ENCODE results near the gene DACH2. TPM values are rescaled to one million over a fixed set of nuclear protein-coding genes. Genes with fewer than 3 reads are reported as not detected.
A peak's percentile ranks its signal among the peaks of the same experiment; 100 is the strongest.

DACH2 gene
- under 1 TPM in 2 of 3 donors, not detected in 1; 0.09 to 0.10 TPM for total RNA-seq
- long read RNA-seq, donor 1: 0 reads
- long read RNA-seq, donor 2: 0 reads

GRCh38 chrX:86148024-86148511, at the start of gene DACH2:
Gene DACH2 (plus strand): TSS chrX:86148451.
- H3K36me3 ChIP-seq (ENCODE audit: low read depth): no peaks in the 10 kb centered on the region
- intact Hi-C loops (cut with DNase I, micrococcal nuclease): no loop called here

DNA sequence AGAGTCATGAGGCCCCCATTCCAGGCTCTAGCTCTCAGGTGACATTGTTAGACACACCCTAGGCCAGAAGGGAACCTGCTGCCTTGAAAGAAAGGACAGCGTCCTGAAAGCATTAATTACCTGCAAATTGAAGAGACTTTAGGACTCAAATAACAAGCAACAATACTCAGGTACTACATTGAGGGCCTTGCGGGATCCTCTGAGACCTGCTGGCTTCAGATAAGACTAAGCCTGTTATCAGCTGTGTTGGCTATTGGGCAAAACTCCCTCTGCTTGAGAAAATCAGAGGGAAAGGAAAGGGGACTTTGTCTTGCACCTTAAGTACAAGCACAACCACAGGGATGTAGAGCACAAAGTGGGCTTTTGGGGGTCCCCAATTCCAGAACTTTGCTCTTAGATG, 45.9 kb upstream of the DACH2 start:
- intact Hi-C loops (cut with DNase I, micrococcal nuclease): no loop called here
- ATAC-seq (no peak), DNase-seq (no peak)
- Histone ChIP-seq H3K4me3 (no peak overlapping the region), H3K4me1 (ENCODE audit: low read depth) (no peaks in the 10 kb centered on the region), H3K9me3 (no peaks in the 10 kb centered on the region), H3K36me3 (ENCODE audit: low read depth) (no peaks in the 10 kb centered on the region)
- TF ChIP-seq, protein P1, sequence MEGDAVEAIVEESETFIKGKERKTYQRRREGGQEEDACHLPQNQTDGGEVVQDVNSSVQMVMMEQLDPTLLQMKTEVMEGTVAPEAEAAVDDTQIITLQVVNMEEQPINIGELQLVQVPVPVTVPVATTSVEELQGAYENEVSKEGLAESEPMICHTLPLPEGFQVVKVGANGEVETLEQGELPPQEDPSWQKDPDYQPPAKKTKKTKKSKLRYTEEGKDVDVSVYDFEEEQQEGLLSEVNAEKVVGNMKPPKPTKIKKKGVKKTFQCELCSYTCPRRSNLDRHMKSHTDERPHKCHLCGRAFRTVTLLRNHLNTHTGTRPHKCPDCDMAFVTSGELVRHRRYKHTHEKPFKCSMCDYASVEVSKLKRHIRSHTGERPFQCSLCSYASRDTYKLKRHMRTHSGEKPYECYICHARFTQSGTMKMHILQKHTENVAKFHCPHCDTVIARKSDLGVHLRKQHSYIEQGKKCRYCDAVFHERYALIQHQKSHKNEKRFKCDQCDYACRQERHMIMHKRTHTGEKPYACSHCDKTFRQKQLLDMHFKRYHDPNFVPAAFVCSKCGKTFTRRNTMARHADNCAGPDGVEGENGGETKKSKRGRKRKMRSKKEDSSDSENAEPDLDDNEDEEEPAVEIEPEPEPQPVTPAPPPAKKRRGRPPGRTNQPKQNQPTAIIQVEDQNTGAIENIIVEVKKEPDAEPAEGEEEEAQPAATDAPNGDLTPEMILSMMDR (IDR thresholded peaks at IDR 0.05): no peak

More at GRCh38 chrX:86148024-86148511, at the start of gene DACH2:
- peak; percentile 59 to 75 (median 60) for DNase-seq
- TF ChIP-seq, protein P1 (IDR thresholded peaks at IDR 0.05): no peak
- ATAC-seq: peak; percentile 99
- Histone ChIP-seq H3K4me1 (ENCODE audit: low read depth) (no peaks in the 10 kb centered on the region), H3K9me3 (no peaks in the 10 kb centered on the region), H3K4me3 (no peak within 1 kb of the TSS)

- no peak for DNase-seq
- Histone ChIP-seq H3K36me3 (ENCODE audit: low read depth) (no peaks in the 10 kb centered on the region), H3K9me3 (no peaks in the 10 kb centered on the region), H3K4me3 (no peak overlapping the region), H3K4me1 (ENCODE audit: low read depth) (no peaks in the 10 kb centered on the region)
- TF ChIP-seq, protein P1 (IDR thresholded peaks at IDR 0.05): no peak
- ATAC-seq: no peak
- intact Hi-C loops (cut with DNase I, micrococcal nuclease): no loop called here
These were observed 45.2 kb upstream of the DACH2 start for GRCh38 chrX:86103061-86103460.

GRCh38 chrX:86104526-86104925, 43.7 kb upstream of the DACH2 start:
- H3K4me3 ChIP-seq: no peak overlapping the region
- H3K36me3 ChIP-seq (ENCODE audit: low read depth): no peaks in the 10 kb centered on the region
- DNase-seq: no peak
- no peaks in the 10 kb centered on the region for H3K9me3 ChIP-seq
- H3K4me1 ChIP-seq (ENCODE audit: low read depth): no peaks in the 10 kb centered on the region
- no peak for ATAC-seq
- intact Hi-C loops (cut with DNase I, micrococcal nuclease): no loop called here
- TF ChIP-seq, protein P1 (IDR thresholded peaks at IDR 0.05): no peak

DNA sequence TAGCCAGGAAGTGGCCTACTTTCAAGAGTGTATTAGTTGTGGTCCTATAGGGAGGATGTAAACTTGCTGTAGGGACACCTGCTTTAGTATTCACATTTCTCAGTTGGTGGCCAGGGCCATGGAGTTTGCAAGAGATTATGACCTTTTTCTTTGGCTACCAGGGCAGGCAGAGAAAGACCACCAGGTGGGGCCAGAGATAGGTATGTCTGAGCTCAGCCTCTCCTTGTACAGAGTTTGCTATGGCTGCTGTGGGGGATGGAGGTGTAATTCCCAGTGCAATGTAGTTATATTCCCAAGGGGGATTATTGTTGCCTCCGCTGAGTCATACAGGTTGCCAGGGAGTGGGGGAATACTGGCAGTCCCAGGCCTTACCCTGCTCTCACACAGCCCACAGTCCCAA, 26.3 kb upstream of the DACH2 start:
- Histone ChIP-seq H3K9me3 (no peaks in the 10 kb centered on the region), H3K36me3 (ENCODE audit: low read depth) (no peaks in the 10 kb centered on the region), H3K4me3 (no peak overlapping the region), H3K4me1 (ENCODE audit: low read depth) (no peaks in the 10 kb centered on the region)
- no peak for DNase-seq
- intact Hi-C loops (cut with DNase I, micrococcal nuclease): no loop called here
- ATAC-seq: no peak
- TF ChIP-seq, protein P1 (IDR thresholded peaks at IDR 0.05): no peak

DNA sequence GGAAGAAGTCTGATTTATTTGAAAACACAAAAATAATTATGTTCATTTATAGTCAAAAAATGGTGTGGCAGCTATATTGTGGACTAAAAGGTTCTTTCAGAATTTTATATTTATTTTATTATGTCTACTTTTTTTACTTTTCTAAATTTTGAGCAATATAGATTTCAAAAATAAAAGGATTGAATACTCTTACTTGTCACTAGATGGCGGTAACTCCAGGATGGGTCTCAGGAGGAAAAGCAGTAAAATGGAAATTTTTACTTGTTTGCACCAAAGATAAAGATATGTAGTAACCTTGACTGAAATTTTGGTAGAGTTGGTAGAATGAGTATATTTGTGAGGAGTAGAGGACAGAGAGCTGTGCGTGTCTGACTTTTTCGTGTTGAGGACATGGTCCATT, 14.5 kb upstream of the DACH2 start:
- TF ChIP-seq, protein P1 (IDR thresholded peaks at IDR 0.05): no peak
- Histone ChIP-seq H3K36me3 (ENCODE audit: low read depth) (no peaks in the 10 kb centered on the region), H3K4me3 (no peak overlapping the region), H3K4me1 (ENCODE audit: low read depth) (no peaks in the 10 kb centered on the region), H3K9me3 (no peaks in the 10 kb centered on the region)
- ATAC-seq (no peak), DNase-seq (no peak)
- intact Hi-C loops (cut with DNase I, micrococcal nuclease): no loop called here

Data from mucosa of descending colon (tissue), 3 donors.